Measurements from ENCODE around the gene ORC6.

DNA sequence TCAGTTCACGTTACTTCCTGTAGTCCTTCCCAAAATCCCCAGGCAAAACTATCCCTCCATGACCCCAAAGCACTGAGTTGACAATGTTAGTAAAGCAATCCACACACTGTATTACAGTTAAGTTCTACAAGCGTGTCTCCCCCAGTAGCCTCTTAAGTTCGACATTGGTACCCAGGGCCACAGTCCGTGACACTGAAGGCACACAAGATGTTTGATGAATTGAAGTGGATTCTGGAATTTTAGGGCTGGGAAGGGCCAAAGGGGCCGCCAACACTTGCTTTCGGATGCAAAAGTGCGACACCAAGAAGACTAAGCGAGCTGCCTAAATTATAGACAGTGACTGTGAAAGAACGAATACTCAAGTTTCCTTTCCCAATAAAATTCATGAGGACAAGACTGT is 2.0 kb upstream of the ORC6 start:
- TF ChIP-seq, protein P1, sequence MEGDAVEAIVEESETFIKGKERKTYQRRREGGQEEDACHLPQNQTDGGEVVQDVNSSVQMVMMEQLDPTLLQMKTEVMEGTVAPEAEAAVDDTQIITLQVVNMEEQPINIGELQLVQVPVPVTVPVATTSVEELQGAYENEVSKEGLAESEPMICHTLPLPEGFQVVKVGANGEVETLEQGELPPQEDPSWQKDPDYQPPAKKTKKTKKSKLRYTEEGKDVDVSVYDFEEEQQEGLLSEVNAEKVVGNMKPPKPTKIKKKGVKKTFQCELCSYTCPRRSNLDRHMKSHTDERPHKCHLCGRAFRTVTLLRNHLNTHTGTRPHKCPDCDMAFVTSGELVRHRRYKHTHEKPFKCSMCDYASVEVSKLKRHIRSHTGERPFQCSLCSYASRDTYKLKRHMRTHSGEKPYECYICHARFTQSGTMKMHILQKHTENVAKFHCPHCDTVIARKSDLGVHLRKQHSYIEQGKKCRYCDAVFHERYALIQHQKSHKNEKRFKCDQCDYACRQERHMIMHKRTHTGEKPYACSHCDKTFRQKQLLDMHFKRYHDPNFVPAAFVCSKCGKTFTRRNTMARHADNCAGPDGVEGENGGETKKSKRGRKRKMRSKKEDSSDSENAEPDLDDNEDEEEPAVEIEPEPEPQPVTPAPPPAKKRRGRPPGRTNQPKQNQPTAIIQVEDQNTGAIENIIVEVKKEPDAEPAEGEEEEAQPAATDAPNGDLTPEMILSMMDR (IDR thresholded peaks at IDR 0.05) = no peak
- TF ChIP-seq EZH2 (IDR thresholded peaks at IDR 0.05) = no peak

Data from neural progenitor cell (in vitro differentiated cells).